ENCODE data around the gene FUT6.
"Not testable (repeated sequence)": the region's sequence is repeated elsewhere in the genome, so short reads cannot be mapped to it uniquely, and the experiment has no call there.

Gene FUT6, protein sequence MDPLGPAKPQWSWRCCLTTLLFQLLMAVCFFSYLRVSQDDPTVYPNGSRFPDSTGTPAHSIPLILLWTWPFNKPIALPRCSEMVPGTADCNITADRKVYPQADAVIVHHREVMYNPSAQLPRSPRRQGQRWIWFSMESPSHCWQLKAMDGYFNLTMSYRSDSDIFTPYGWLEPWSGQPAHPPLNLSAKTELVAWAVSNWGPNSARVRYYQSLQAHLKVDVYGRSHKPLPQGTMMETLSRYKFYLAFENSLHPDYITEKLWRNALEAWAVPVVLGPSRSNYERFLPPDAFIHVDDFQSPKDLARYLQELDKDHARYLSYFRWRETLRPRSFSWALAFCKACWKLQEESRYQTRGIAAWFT

GRCh38 chr19:5839065-5840017 is at the start of gene FUT6:
Gene FUT6 (minus strand): TSS chr19:5839702. CDS start chr19:5832567, 7,135 bp downstream.
- no peaks in the 10 kb centered on the region for H3K9me3 ChIP-seq (ENCODE audit: control insufficient read depth in 5 of 5, low read length in 5 of 5)
- no peak within 1 kb of the TSS for H3K27ac ChIP-seq (ENCODE audit: low read depth, low read length)
- peak within 1 kb of the TSS in 1 of 5 donors; percentile 14 for H3K9ac ChIP-seq (ENCODE audit: low read length in 5 of 5)
- no peak within 1 kb of the TSS for H3K4me3 ChIP-seq (ENCODE audit: low read depth in 1 of 5, low read length in 5 of 5)
- H3K27me3 ChIP-seq (ENCODE audit: control insufficient read depth in 5 of 5, insufficient read depth in 4 of 5, low read length in 5 of 5): peaks cover 3 to 12% (median 9%) of the 10 kb centered on the region in 5 donors
- H3K4me1 ChIP-seq (ENCODE audit: control insufficient read depth in 5 of 5, insufficient read depth in 5 of 5, low read length in 5 of 5): peaks cover 0 to 8% (median 0%) of the 10 kb centered on the region in 5 donors
- H3K36me3 ChIP-seq (ENCODE audit: control insufficient read depth in 5 of 5, insufficient read depth in 5 of 5, low read length in 5 of 5): no peaks in the 10 kb centered on the region

DNA sequence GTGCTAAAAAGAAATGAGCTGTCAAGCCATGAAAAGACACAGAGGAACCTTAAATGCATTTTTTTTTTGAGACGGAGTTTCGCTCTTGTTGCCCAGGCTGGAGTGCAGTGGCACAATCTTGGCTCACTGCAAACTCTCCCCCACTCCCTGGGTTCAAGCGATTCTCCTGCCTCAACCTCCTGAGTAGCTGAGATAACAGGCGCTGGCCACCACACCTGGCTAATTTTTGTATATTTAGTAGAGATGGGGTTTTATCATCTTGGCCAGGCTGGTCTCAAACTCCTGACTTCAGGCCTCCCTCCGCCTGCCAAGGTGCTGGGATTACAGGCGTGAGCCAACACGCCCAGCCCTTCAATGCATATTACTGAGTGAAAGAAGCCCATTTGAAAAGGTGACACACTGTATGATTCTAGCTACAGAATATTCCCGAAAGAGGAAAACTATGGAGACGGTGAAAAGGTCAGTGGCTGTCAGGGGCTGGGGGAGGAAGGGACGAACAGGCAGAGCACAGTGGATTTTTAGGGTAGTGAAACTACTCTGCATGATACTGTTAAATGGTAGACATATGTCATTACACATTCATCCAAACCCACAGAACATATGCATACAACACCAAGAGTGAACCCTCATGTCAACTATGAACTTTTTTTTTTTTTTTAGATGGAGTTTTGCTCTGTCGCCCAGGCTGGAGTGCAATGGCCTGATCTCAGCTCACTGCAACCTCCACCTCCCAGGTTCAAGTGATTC is 44.7 kb upstream of the FUT6 start:
- H3K36me3 ChIP-seq (ENCODE audit: control insufficient read depth in 5 of 5, insufficient read depth in 5 of 5, low read length in 5 of 5); H3K27ac ChIP-seq (ENCODE audit: low read depth, low read length); H3K9me3 ChIP-seq (ENCODE audit: control insufficient read depth in 5 of 5, low read length in 5 of 5); H3K4me3 ChIP-seq (ENCODE audit: low read depth in 1 of 5, low read length in 5 of 5); H3K9ac ChIP-seq (ENCODE audit: low read length in 5 of 5); H3K4me1 ChIP-seq (ENCODE audit: control insufficient read depth in 5 of 5, insufficient read depth in 5 of 5, low read length in 5 of 5): not testable (repeated sequence)
- H3K27me3 ChIP-seq (ENCODE audit: control insufficient read depth in 5 of 5, insufficient read depth in 4 of 5, low read length in 5 of 5): peaks cover under 1 to 25% (median 13%) of the 10 kb centered on the region in 5 donors

DNA sequence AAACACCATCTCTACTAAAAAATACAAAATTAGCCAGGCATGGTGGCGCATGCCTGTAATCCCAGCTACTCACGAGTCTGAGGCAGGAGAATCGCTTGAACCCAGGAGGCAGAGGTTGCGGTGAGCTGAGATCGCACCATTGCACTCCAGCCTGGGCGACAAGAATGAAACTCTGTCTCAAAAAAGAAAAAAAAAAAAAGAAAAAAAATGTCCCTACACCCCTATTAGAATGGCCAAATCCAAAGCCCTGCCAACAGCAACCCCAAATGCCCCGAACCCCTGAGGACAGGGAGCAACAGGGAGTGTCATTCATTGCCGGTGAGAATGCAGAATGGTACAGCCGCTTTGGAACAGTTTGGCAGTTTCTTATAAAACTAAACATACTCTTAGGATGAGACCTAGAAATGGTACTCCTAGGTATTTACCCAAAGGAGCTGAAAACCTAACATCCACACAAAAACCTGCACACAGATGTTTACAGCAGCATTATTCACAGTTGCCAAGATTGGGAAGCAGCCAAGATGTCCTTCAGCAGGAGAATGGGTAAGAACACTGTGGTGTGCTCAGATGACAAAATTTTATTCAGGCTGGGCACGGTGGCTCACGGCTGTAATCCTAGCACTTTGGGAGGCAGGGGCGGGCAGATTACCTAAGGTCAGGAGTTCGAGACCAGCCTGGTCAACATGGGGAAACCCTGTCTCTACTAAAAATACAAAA is 43.8 kb upstream of the FUT6 start:
- H3K36me3 ChIP-seq (ENCODE audit: control insufficient read depth in 5 of 5, insufficient read depth in 5 of 5, low read length in 5 of 5); H3K9ac ChIP-seq (ENCODE audit: low read length in 5 of 5); H3K27ac ChIP-seq (ENCODE audit: low read depth, low read length); H3K4me1 ChIP-seq (ENCODE audit: control insufficient read depth in 5 of 5, insufficient read depth in 5 of 5, low read length in 5 of 5); H3K4me3 ChIP-seq (ENCODE audit: low read depth in 1 of 5, low read length in 5 of 5); H3K9me3 ChIP-seq (ENCODE audit: control insufficient read depth in 5 of 5, low read length in 5 of 5): not testable (repeated sequence)
- H3K27me3 ChIP-seq (ENCODE audit: control insufficient read depth in 5 of 5, insufficient read depth in 4 of 5, low read length in 5 of 5): peaks cover 4 to 30% (median 14%) of the 10 kb centered on the region in 5 donors

- H3K27ac ChIP-seq (ENCODE audit: low read depth, low read length): no peak overlapping the region
- H3K27me3 ChIP-seq (ENCODE audit: control insufficient read depth in 5 of 5, insufficient read depth in 4 of 5, low read length in 5 of 5): peaks cover 7 to 32% (median 18%) of the 10 kb centered on the region in 5 donors
- H3K4me1 ChIP-seq (ENCODE audit: control insufficient read depth in 5 of 5, insufficient read depth in 5 of 5, low read length in 5 of 5): peaks cover 0 to 5% (median 4%) of the 10 kb centered on the region in 5 donors
- no peaks in the 10 kb centered on the region for H3K9me3 ChIP-seq (ENCODE audit: control insufficient read depth in 5 of 5, low read length in 5 of 5)
- no peak overlapping the region for H3K9ac ChIP-seq (ENCODE audit: low read length in 5 of 5)
- no peaks in the 10 kb centered on the region for H3K36me3 ChIP-seq (ENCODE audit: control insufficient read depth in 5 of 5, insufficient read depth in 5 of 5, low read length in 5 of 5)
- H3K4me3 ChIP-seq (ENCODE audit: low read depth in 1 of 5, low read length in 5 of 5): no peak overlapping the region
Observed at GRCh38 chr19:5882421-5882968, 43.0 kb upstream of the FUT6 start.

- no peak overlapping the region for H3K9ac ChIP-seq (ENCODE audit: low read length in 5 of 5)
- H3K36me3 ChIP-seq (ENCODE audit: control insufficient read depth in 5 of 5, insufficient read depth in 5 of 5, low read length in 5 of 5): no peaks in the 10 kb centered on the region
- H3K27ac ChIP-seq (ENCODE audit: low read depth, low read length): no peak overlapping the region
- no peaks in the 10 kb centered on the region for H3K9me3 ChIP-seq (ENCODE audit: control insufficient read depth in 5 of 5, low read length in 5 of 5)
- H3K4me3 ChIP-seq (ENCODE audit: low read depth in 1 of 5, low read length in 5 of 5): no peak overlapping the region
- peaks cover 11 to 33% (median 21%) of the 10 kb centered on the region in 5 donors for H3K27me3 ChIP-seq (ENCODE audit: control insufficient read depth in 5 of 5, insufficient read depth in 4 of 5, low read length in 5 of 5)
- H3K4me1 ChIP-seq (ENCODE audit: control insufficient read depth in 5 of 5, insufficient read depth in 5 of 5, low read length in 5 of 5): peaks cover 0 to 5% (median 4%) of the 10 kb centered on the region in 5 donors
Observed at GRCh38 chr19:5881543-5882299, 42.2 kb upstream of the FUT6 start.

GRCh38 chr19:5880604-5881078 is 41.1 kb upstream of the FUT6 start:
- H3K9ac ChIP-seq (ENCODE audit: low read length in 5 of 5): no peak overlapping the region
- H3K36me3 ChIP-seq (ENCODE audit: control insufficient read depth in 5 of 5, insufficient read depth in 5 of 5, low read length in 5 of 5): no peaks in the 10 kb centered on the region
- H3K27me3 ChIP-seq (ENCODE audit: control insufficient read depth in 5 of 5, insufficient read depth in 4 of 5, low read length in 5 of 5): peaks cover 15 to 36% (median 24%) of the 10 kb centered on the region in 5 donors
- H3K4me3 ChIP-seq (ENCODE audit: low read depth in 1 of 5, low read length in 5 of 5): no peak overlapping the region
- peaks cover 0 to 5% (median 4%) of the 10 kb centered on the region in 5 donors for H3K4me1 ChIP-seq (ENCODE audit: control insufficient read depth in 5 of 5, insufficient read depth in 5 of 5, low read length in 5 of 5)
- no peak overlapping the region for H3K27ac ChIP-seq (ENCODE audit: low read depth, low read length)
- H3K9me3 ChIP-seq (ENCODE audit: control insufficient read depth in 5 of 5, low read length in 5 of 5): no peaks in the 10 kb centered on the region

DNA sequence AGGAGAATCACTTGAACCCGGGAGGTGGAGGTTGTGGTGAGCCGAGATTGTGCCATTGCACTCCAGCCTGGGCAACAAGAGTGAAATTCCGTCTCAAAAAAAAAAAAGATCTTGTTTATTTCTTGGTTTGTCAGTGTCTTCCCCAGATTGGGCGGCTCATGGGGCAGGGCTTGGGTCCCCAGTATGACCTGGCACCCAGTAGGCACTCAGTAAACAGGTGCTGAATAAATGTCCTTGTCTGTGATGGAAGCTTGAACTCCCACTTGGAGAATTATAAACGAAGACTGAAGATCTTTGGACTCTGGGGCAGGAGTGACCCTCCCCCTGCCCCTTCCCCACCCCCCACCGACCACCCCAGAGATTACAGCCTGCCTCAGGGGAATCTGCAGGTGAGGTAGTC is 40.7 kb upstream of the FUT6 start:
- Histone ChIP-seq H3K27ac (ENCODE audit: low read depth, low read length) (no peak overlapping the region), H3K27me3 (ENCODE audit: control insufficient read depth in 5 of 5, insufficient read depth in 4 of 5, low read length in 5 of 5) (peaks cover 18 to 33% (median 28%) of the 10 kb centered on the region in 5 donors), H3K4me3 (ENCODE audit: low read depth in 1 of 5, low read length in 5 of 5) (no peak overlapping the region), H3K9me3 (ENCODE audit: control insufficient read depth in 5 of 5, low read length in 5 of 5) (no peaks in the 10 kb centered on the region), H3K36me3 (ENCODE audit: control insufficient read depth in 5 of 5, insufficient read depth in 5 of 5, low read length in 5 of 5) (no peaks in the 10 kb centered on the region), H3K4me1 (ENCODE audit: control insufficient read depth in 5 of 5, insufficient read depth in 5 of 5, low read length in 5 of 5) (peaks cover 0 to 5% (median 4%) of the 10 kb centered on the region in 5 donors), H3K9ac (ENCODE audit: low read length in 5 of 5) (no peak overlapping the region)

DNA sequence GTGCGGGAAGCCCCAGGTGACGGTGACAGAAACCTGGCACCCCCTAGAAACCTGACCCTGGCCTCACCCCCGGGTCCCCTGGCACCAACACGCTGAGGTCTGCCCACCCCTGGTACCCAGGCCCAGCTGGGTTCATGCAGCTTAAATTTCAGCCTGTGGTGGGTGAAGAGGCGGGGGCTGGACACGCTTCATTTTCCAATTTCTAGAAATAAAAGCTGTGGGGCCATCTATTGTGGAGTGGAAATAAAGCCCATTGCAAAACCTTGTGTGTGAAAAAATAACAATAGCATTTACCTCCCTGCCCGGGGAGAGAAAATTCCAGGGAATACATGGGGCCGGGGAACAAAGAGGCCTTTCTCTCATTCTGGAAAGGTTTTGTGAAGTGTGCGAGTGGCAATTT is 38.4 kb upstream of the FUT6 start:
- no peak overlapping the region for H3K27ac ChIP-seq (ENCODE audit: low read depth, low read length)
- H3K4me3 ChIP-seq (ENCODE audit: low read depth in 1 of 5, low read length in 5 of 5): no peak overlapping the region
- H3K4me1 ChIP-seq (ENCODE audit: control insufficient read depth in 5 of 5, insufficient read depth in 5 of 5, low read length in 5 of 5): peaks cover 0 to 5% (median 4%) of the 10 kb centered on the region in 5 donors
- H3K36me3 ChIP-seq (ENCODE audit: control insufficient read depth in 5 of 5, insufficient read depth in 5 of 5, low read length in 5 of 5): no peaks in the 10 kb centered on the region
- peaks cover 18 to 33% (median 28%) of the 10 kb centered on the region in 5 donors for H3K27me3 ChIP-seq (ENCODE audit: control insufficient read depth in 5 of 5, insufficient read depth in 4 of 5, low read length in 5 of 5)
- no peak overlapping the region for H3K9ac ChIP-seq (ENCODE audit: low read length in 5 of 5)
- H3K9me3 ChIP-seq (ENCODE audit: control insufficient read depth in 5 of 5, low read length in 5 of 5): no peaks in the 10 kb centered on the region
